Mesenchymal stem cell (in vitro differentiated cells and primary cell): ENCODE data around the gene GPNMB.
"Not testable (repeated sequence)": the region's sequence is repeated elsewhere in the genome, so short reads cannot be mapped to it uniquely, and the experiment has no call there.

Experiments used
- DNase-seq: peaks from one replicate; pipeline ENCODE4 v3.0.0-alpha.2; 2013
- H2AFZ ChIP-seq: one replicate; pipeline ENCODE4 v1.6.1; 2013; ENCODE audit warnings: low read depth, mild to moderate bottlenecking, control low read depth, inconsistent platforms, low read length, moderate library complexity
- H2AK5ac ChIP-seq: 2 replicates; pipeline ENCODE4 v1.6.1; 2013; ENCODE audit warnings: low read length, moderate library complexity, mild to moderate bottlenecking, inconsistent platforms; ENCODE audit not compliant: severe bottlenecking
- H2BK120ac ChIP-seq: one replicate; pipeline ENCODE4 v1.6.1; 2013; ENCODE audit warnings: low read depth, mild to moderate bottlenecking, inconsistent platforms, low read length, moderate library complexity
- H2BK12ac ChIP-seq, 2 experiments: one replicate each; pipeline ENCODE4 v1.6.1; 2013; ENCODE audit warnings: inconsistent platforms in 2 of 2, low read length in 2 of 2, mild to moderate bottlenecking in 2 of 2, moderate library complexity in 2 of 2, control low read depth in 1 of 2
- H2BK15ac ChIP-seq: one replicate; pipeline ENCODE4 v1.6.1; 2013; ENCODE audit warnings: mild to moderate bottlenecking, low read depth, inconsistent platforms; ENCODE audit not compliant: poor library complexity, severe bottlenecking
- H2BK5ac ChIP-seq: 2 replicates; pipeline ENCODE4 v1.6.1; 2013; ENCODE audit warnings: low read depth, mild to moderate bottlenecking, low read length, control low read depth, inconsistent platforms; ENCODE audit not compliant: poor library complexity, severe bottlenecking
- H3K14ac ChIP-seq, 2 experiments: one replicate each; pipeline ENCODE4 v1.6.1; 2013; ENCODE audit warnings: inconsistent platforms in 2 of 2, low read length in 2 of 2, control low read depth in 1 of 2, mild to moderate bottlenecking in 1 of 2, moderate library complexity in 1 of 2
- H3K18ac ChIP-seq, 2 experiments: one replicate each; pipeline ENCODE4 v1.6.1; 2013; ENCODE audit warnings: inconsistent platforms in 2 of 2, low read length in 2 of 2, control low read depth in 1 of 2, low read depth in 1 of 2, mild to moderate bottlenecking in 1 of 2
- H3K23ac ChIP-seq, 2 experiments: one replicate each; pipeline ENCODE4 v1.6.1; 2013; ENCODE audit warnings: inconsistent platforms in 2 of 2, low read length in 2 of 2, mild to moderate bottlenecking in 2 of 2, moderate library complexity in 2 of 2, control low read depth in 1 of 2
- H3K27ac ChIP-seq: 2 replicates; pipeline ENCODE4 v1.5.1; 2013; ENCODE audit warnings: mild to moderate bottlenecking, moderate library complexity, low read length, control low read depth, inconsistent platforms; ENCODE audit not compliant: poor library complexity, severe bottlenecking
- H3K27me3 ChIP-seq, 2 experiments: 2 replicates each; pipeline versions ENCODE4 v1.6.1 to v1.7.0; 2013; ENCODE audit warnings: low read length in 2 of 2, mild to moderate bottlenecking in 2 of 2, moderate library complexity in 2 of 2, control low read depth in 1 of 2, inconsistent platforms in 1 of 2; ENCODE audit not compliant: control insufficient read depth in 1 of 2, insufficient read depth in 1 of 2
- H3K36me3 ChIP-seq, 2 experiments: 2 replicates each; pipeline versions ENCODE4 v1.6.1 to v1.7.0; 2013; ENCODE audit warnings: low read length in 2 of 2, control low read depth in 1 of 2, inconsistent platforms in 1 of 2, low read depth in 1 of 2, mild to moderate bottlenecking in 1 of 2; ENCODE audit not compliant: insufficient read depth in 2 of 2, control insufficient read depth in 1 of 2
- H3K4ac ChIP-seq, 2 experiments: one replicate each; pipeline ENCODE4 v1.6.1; 2013; ENCODE audit warnings: inconsistent platforms in 2 of 2, low read length in 2 of 2, mild to moderate bottlenecking in 2 of 2, moderate library complexity in 2 of 2, control low read depth in 1 of 2, low read depth in 1 of 2
- H3K4me1 ChIP-seq: 2 replicates; pipeline ENCODE4 v1.6.1; 2013; ENCODE audit warnings: low read depth, low read length, control low read depth; ENCODE audit not compliant: control insufficient read depth, insufficient read depth
- H3K4me2 ChIP-seq: 2 replicates; pipeline ENCODE4 v1.6.1; 2013; ENCODE audit warnings: low read length, mild to moderate bottlenecking, inconsistent platforms; ENCODE audit not compliant: poor library complexity, severe bottlenecking
- H3K4me3 ChIP-seq, 2 experiments: 2 replicates each; pipeline versions ENCODE4 v1.5.1 to v1.7.0; 2013; ENCODE audit warnings: low read length in 2 of 2, mild to moderate bottlenecking in 2 of 2, control low read depth in 1 of 2, low read depth in 1 of 2; ENCODE audit not compliant: insufficient read depth in 1 of 2
- H3K79me1 ChIP-seq: replicated peaks from 2 replicates; pipeline ENCODE4 v1.6.1; 2013; ENCODE audit warnings: mild to moderate bottlenecking, control low read depth, low read length, inconsistent platforms; ENCODE audit not compliant: poor library complexity, severe bottlenecking
- H3K9ac ChIP-seq: 2 replicates; pipeline ENCODE4 v1.7.0; 2013; ENCODE audit warnings: mild to moderate bottlenecking, low read length, moderate library complexity
- H3K9me3 ChIP-seq: 2 replicates; pipeline ENCODE4 v1.7.0; 2013; ENCODE audit warnings: mild to moderate bottlenecking, low read length; ENCODE audit not compliant: control insufficient read depth
- H4K8ac ChIP-seq: one replicate; pipeline ENCODE4 v1.6.1; 2013; ENCODE audit warnings: inconsistent platforms, mild to moderate bottlenecking, low read length, moderate library complexity
- H4K91ac ChIP-seq: one replicate; pipeline ENCODE4 v1.6.1; 2013; ENCODE audit warnings: mild to moderate bottlenecking, low read length, inconsistent platforms
- WGBS: methylation state at CpG from one replicate; pipeline ENCODE4 v1.1.7; 2013; ENCODE audit warnings: mixed read lengths; 5-methylcytosine and 5-hydroxymethylcytosine counted together

GPNMB gene

GRCh38 chr7:23306936-23307521 is 60.5 kb downstream of the GPNMB start:
- no peak overlapping the region for H3K23ac ChIP-seq
- H3K27me3 ChIP-seq: no peaks in the 10 kb centered on the region
- 96% methylated on average over 1 of the region's 2 CpGs for WGBS

GRCh38 chr7:23308754-23309153 is 62.2 kb downstream of the GPNMB start:
- H3K79me1 ChIP-seq: peaks cover 11% of the 10 kb centered on the region
- no peak overlapping the region for H3K4ac ChIP-seq
- H2BK12ac ChIP-seq: no peak overlapping the region
- H2AK5ac ChIP-seq: no peak overlapping the region
- H2BK15ac ChIP-seq: no peak overlapping the region
- H3K36me3 ChIP-seq: peaks cover 12 to 79% of the 10 kb centered on the region in 2 experiments
- DNase-seq: no peak
- no peak overlapping the region for H2BK5ac ChIP-seq
- H3K4me2 ChIP-seq: no peak overlapping the region
- H4K91ac ChIP-seq: no peak overlapping the region
- H2BK120ac ChIP-seq: no peak overlapping the region
- H3K27me3 ChIP-seq: no peaks in the 10 kb centered on the region
- H3K23ac ChIP-seq: no peak overlapping the region
- H3K4me1 ChIP-seq: no peaks in the 10 kb centered on the region
- H3K9ac ChIP-seq: no peak overlapping the region
- H3K9me3 ChIP-seq: no peaks in the 10 kb centered on the region
- H4K8ac ChIP-seq: no peak overlapping the region
- H3K14ac ChIP-seq: no peak overlapping the region
- H3K4me3 ChIP-seq: no peak overlapping the region
- whole genome bisulfite sequencing: 97% methylated on average over 5 of the region's 6 CpGs
- H3K27ac ChIP-seq: no peak overlapping the region
- H2AFZ ChIP-seq: no peak overlapping the region
- no peak overlapping the region for H3K18ac ChIP-seq

More at GRCh38 chr7:23306936-23307521, 60.5 kb downstream of the GPNMB start:
- DNase-seq: no peak
- no peak overlapping the region for H2BK120ac ChIP-seq
- no peak overlapping the region for H3K4me3 ChIP-seq
- H4K91ac ChIP-seq: no peak overlapping the region
- H3K4me1 ChIP-seq: no peaks in the 10 kb centered on the region
- H3K4ac ChIP-seq: no peak overlapping the region
- H3K79me1 ChIP-seq: peaks cover 8% of the 10 kb centered on the region
- no peak overlapping the region for H2BK12ac ChIP-seq
- no peak overlapping the region for H3K9ac ChIP-seq
- no peak overlapping the region for H3K14ac ChIP-seq
- no peak overlapping the region for H2BK5ac ChIP-seq
- no peak overlapping the region for H4K8ac ChIP-seq
- H3K27ac ChIP-seq: no peak overlapping the region
- H2AFZ ChIP-seq: no peak overlapping the region
- H3K9me3 ChIP-seq: no peaks in the 10 kb centered on the region
- no peak overlapping the region for H3K18ac ChIP-seq
- no peak overlapping the region for H2BK15ac ChIP-seq
- no peak overlapping the region for H2AK5ac ChIP-seq
- H3K36me3 ChIP-seq: peaks cover 13 to 81% of the 10 kb centered on the region in 2 experiments
- H3K4me2 ChIP-seq: no peak overlapping the region

- H3K36me3 ChIP-seq: peaks cover 22 to 57% of the 10 kb centered on the region in 2 experiments
- not testable (repeated sequence) for H3K27ac ChIP-seq
Observed at GRCh38 chr7:23312141-23312540, 65.6 kb downstream of the GPNMB start.

GRCh38 chr7:23315366-23315765 is 68.8 kb downstream of the GPNMB start:
- Histone ChIP-seq H4K91ac (no peak overlapping the region), H3K9ac (no peak overlapping the region), H2BK15ac (no peak overlapping the region), H3K4me2 (no peak overlapping the region), H2BK120ac (no peak overlapping the region), H2BK5ac (no peak overlapping the region), H2AK5ac (no peak overlapping the region), H3K79me1 (peaks cover 16% of the 10 kb centered on the region), H3K9me3 (no peaks in the 10 kb centered on the region), H3K18ac (no peak overlapping the region), H2BK12ac (no peak overlapping the region), H3K36me3 (peaks cover 32 to 34% of the 10 kb centered on the region in 2 experiments), H3K4me3 (no peak overlapping the region), H3K4me1 (peaks cover 2% of the 10 kb centered on the region), H3K4ac (no peak overlapping the region), H3K14ac (no peak overlapping the region), H3K27ac (no peak overlapping the region), H3K23ac (no peak overlapping the region), H3K27me3 (no peaks in the 10 kb centered on the region), H4K8ac (no peak overlapping the region), H2AFZ (no peak overlapping the region)
- 88% methylated on average over 6 of the region's 7 CpGs for WGBS
- DNase-seq: no peak

More at GRCh38 chr7:23312141-23312540, 65.6 kb downstream of the GPNMB start:
- H3K27me3 ChIP-seq, H3K4ac ChIP-seq, H3K9me3 ChIP-seq, H4K91ac ChIP-seq, H3K14ac ChIP-seq, H2AFZ ChIP-seq, H3K4me3 ChIP-seq, H2BK15ac ChIP-seq, H2BK5ac ChIP-seq, H3K4me2 ChIP-seq, H2BK12ac ChIP-seq, DNase-seq, H4K8ac ChIP-seq, H3K9ac ChIP-seq, H3K4me1 ChIP-seq, H3K23ac ChIP-seq, H3K18ac ChIP-seq, H2AK5ac ChIP-seq, H2BK120ac ChIP-seq: not testable (repeated sequence)
- 94% methylated on average over 2 of the region's 2 CpGs for WGBS
- peaks cover 18% of the 10 kb centered on the region for H3K79me1 ChIP-seq
